Pancreas (tissue), 10 donors: ENCODE data around the gene FANCC. TPM values are rescaled to one million over a fixed set of nuclear protein-coding genes. Genes with fewer than 3 reads are reported as not detected.
A peak's percentile ranks its signal among the peaks of the same experiment; 100 is the strongest.

ENCODE experiments used
- ATAC-seq, 4 donors: fragments of 200-7000 bp; cut with Tn5 transposase; one replicate each; pipeline versions ENCODE4 v1.8.0 to v1.9.1; 2020; ENCODE audit warnings: mild to moderate bottlenecking in 4 of 4, moderate library complexity in 4 of 4
- DNase-seq, 6 donors: peaks; one replicate each; pipeline ENCODE4 v3.0.0-alpha.2; 2020
- FAIRE-seq: peaks from 2 replicates; lab custom pipeline; 2012; peaks lifted over from hg19 to GRCh38; lab: Jason Lieb, UNC
- H3K27ac ChIP-seq, 4 donors: fragments of 200-600 bp; sonication (generic); 1 replicate in 3 of 4; 2 replicates in 1 of 4; pipeline versions ENCODE4 v1.5.0 to v1.8.0; 2020
- H3K27me3 ChIP-seq, 4 donors: fragments of 200-600 bp; one replicate each; pipeline ENCODE4 v1.8.0; 2021
- H3K36me3 ChIP-seq, 3 donors: fragments of 200-600 bp; sonication (generic) in 1 of 3; one replicate each; pipeline versions ENCODE4 v1.5.0 to v1.8.0; 2020 to 2021
- H3K4me1 ChIP-seq, 3 donors: fragments of 200-600 bp; one replicate each; pipeline ENCODE4 v1.8.0; 2021
- H3K4me3 ChIP-seq, 4 donors: fragments of 200-600 bp; sonication (generic) in 2 of 4; one replicate each; pipeline versions ENCODE4 v1.5.0 to v1.8.0; 2020 to 2021
- H3K9me3 ChIP-seq, 4 donors: fragments of 200-600 bp; one replicate each; pipeline ENCODE4 v1.8.0; 2021
- CTCF ChIP-seq, 4 donors: fragments of 200-600 bp; sonication (generic) in 3 of 4; IDR thresholded peaks; one replicate each; pipeline versions ENCODE4 v1.5.0 to v1.8.0; 2021; ENCODE audit warnings: antibody characterized with exemption in 4 of 4
- WGBS, 2 donors: extraction: QIAGEN DNeasy Blood & Tissue Kit; methylation state at CpG; one replicate each; pipeline ENCODE4 v1.1.7; 2013; 5-methylcytosine and 5-hydroxymethylcytosine counted together
- intact Hi-C, 3 donors: fragments of 100-400 bp; cut with DNase I; formaldehyde crosslinking; loops; one replicate each; pipeline versions ENCODE4 v1.11.1 to v1.14.2; 2022
- polyA plus RNA-seq, 2 donors: library from polyadenylated mRNA; stranded (reverse); fragments of 200-250 nt; gene quantifications; one replicate each; pipeline ENCODE4 v1.2.3, GENCODE V29; 2013
- total RNA-seq, 6 donors: library from RNA; stranded (reverse); fragmentation: NEBNext Ultra II Directional in 4 of 6; extraction: Animal tissue kit (Norgen Biotek cat#: 25700) in 4 of 6; gene quantifications; one replicate each; pipeline versions ENCODE4 v1.2.1 to v1.2.4, GENCODE V29; 2021 to 2023
- donor health status: healthy with polysubstance abuse.
- donor health status: DM: no; HTN: no; CAD: no; lungs with moderate emphysema.
- donor health status: DM: no; HTN: no; CAD: no.
- donor health status: control.
- donor health status: control.
- donor health status: Bipolar disorder and iron deficiency.
- donor health status: DM: yes; HTN: yes; CAD: no.
- donor health status: DM: no; HTN: no; CAD: no.
- donor health status: DM: no; HTN: no; CAD: no.
- donor health status: DM: yes; HTN: yes; CAD: no.

Gene FANCC
- total and polyA plus RNA-seq, 8 donors, result 3.8 to 9.9 (median 4.6) TPM

GRCh38 chr9:95174038-95174437 is 143.5 kb downstream of the FANCC start:
- 82 to 100% methylated on average over 1 of the region's 1 CpG for WGBS, 2 donors
- no peaks in the 10 kb centered on the region for H3K36me3 ChIP-seq
- no peaks in the 10 kb centered on the region for H3K27me3 ChIP-seq
- H3K27ac ChIP-seq, result no peak overlapping the region
- H3K4me1 ChIP-seq, result no peaks in the 10 kb centered on the region
- FAIRE-seq (no peak), ATAC-seq (no peak), DNase-seq (no peak)
- intact Hi-C loops, result no loop called here
- no peaks in the 10 kb centered on the region for H3K9me3 ChIP-seq
- TF ChIP-seq CTCF (IDR thresholded peaks at IDR 0.05), result no peak
- H3K4me3 ChIP-seq, result no peak overlapping the region

GRCh38 chr9:95171596-95171995 is 145.9 kb downstream of the FANCC start:
- DNase-seq (no peak), ATAC-seq (no peak), FAIRE-seq (no peak)
- Histone ChIP-seq H3K36me3 (no peaks in the 10 kb centered on the region), H3K27ac (no peak overlapping the region), H3K27me3 (no peaks in the 10 kb centered on the region), H3K9me3 (no peaks in the 10 kb centered on the region), H3K4me3 (no peak overlapping the region), H3K4me1 (no peaks in the 10 kb centered on the region)
- intact Hi-C loops, result no loop called here
- no peak for TF ChIP-seq CTCF (IDR thresholded peaks at IDR 0.05)
- WGBS, 2 donors, result 86 to 88% methylated on average over 1 of the region's 1 CpG

- no peak for TF ChIP-seq CTCF (IDR thresholded peaks at IDR 0.05)
- Histone ChIP-seq H3K27ac (no peak overlapping the region), H3K9me3 (no peaks in the 10 kb centered on the region), H3K27me3 (no peaks in the 10 kb centered on the region), H3K4me1 (no peaks in the 10 kb centered on the region), H3K36me3 (no peaks in the 10 kb centered on the region), H3K4me3 (no peak overlapping the region)
- peak in 1 of 4 donors; percentile 25 for ATAC-seq
- intact Hi-C loops, result no loop called here
- no peak for DNase-seq
- WGBS, 2 donors, result 71 to 73% methylated on average over 4 of the region's 4 CpGs
- no peak for FAIRE-seq
These were observed 146.5 kb downstream of the FANCC start for GRCh38 chr9:95171001-95171400.

- H3K36me3 ChIP-seq, result no peaks in the 10 kb centered on the region
- no peaks in the 10 kb centered on the region for H3K4me1 ChIP-seq
- 55% methylated on average over 4 of the region's 4 CpGs for WGBS, 2 donors
- TF ChIP-seq CTCF (IDR thresholded peaks at IDR 0.05), result peak in 3 of 4 donors; percentile 66 to 83 (median 72)
- intact Hi-C loops, result no loop called here
- no peak overlapping the region for H3K4me3 ChIP-seq
- ATAC-seq, result peak in 3 of 4 donors; percentile 71 to 80 (median 75)
- no peaks in the 10 kb centered on the region for H3K9me3 ChIP-seq
- no peaks in the 10 kb centered on the region for H3K27me3 ChIP-seq
- FAIRE-seq, result no peak
- no peak overlapping the region for H3K27ac ChIP-seq
- DNase-seq, result peak in 3 of 6 donors; percentile 45 to 68 (median 50)
These were observed 149.5 kb downstream of the FANCC start for GRCh38 chr9:95167998-95168397.

- TF ChIP-seq CTCF (IDR thresholded peaks at IDR 0.05), result no peak
- Histone ChIP-seq H3K27ac (no peak overlapping the region), H3K36me3 (no peaks in the 10 kb centered on the region), H3K9me3 (no peaks in the 10 kb centered on the region), H3K4me1 (no peaks in the 10 kb centered on the region), H3K4me3 (no peak overlapping the region), H3K27me3 (no peaks in the 10 kb centered on the region)
- FAIRE-seq (peak; percentile 37), ATAC-seq (no peak), DNase-seq (no peak)
- intact Hi-C loops, result no loop called here
- WGBS, 2 donors, result 86 to 94% methylated on average over 1 of the region's 1 CpG
These were observed 152.5 kb downstream of the FANCC start for GRCh38 chr9:95165004-95165403.
